ENCODE data around the gene BMI1.

GRCh38 chr10:22343731-22344130, 22.8 kb downstream of the BMI1 start:
- TF ChIP-seq, protein P1, sequence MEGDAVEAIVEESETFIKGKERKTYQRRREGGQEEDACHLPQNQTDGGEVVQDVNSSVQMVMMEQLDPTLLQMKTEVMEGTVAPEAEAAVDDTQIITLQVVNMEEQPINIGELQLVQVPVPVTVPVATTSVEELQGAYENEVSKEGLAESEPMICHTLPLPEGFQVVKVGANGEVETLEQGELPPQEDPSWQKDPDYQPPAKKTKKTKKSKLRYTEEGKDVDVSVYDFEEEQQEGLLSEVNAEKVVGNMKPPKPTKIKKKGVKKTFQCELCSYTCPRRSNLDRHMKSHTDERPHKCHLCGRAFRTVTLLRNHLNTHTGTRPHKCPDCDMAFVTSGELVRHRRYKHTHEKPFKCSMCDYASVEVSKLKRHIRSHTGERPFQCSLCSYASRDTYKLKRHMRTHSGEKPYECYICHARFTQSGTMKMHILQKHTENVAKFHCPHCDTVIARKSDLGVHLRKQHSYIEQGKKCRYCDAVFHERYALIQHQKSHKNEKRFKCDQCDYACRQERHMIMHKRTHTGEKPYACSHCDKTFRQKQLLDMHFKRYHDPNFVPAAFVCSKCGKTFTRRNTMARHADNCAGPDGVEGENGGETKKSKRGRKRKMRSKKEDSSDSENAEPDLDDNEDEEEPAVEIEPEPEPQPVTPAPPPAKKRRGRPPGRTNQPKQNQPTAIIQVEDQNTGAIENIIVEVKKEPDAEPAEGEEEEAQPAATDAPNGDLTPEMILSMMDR (IDR thresholded peaks at IDR 0.05): no peak
- TF ChIP-seq POLR2AphosphoS5 (IDR thresholded peaks at IDR 0.05): peak in 2 of 4 donors; percentile 6
- TF ChIP-seq EP300 (IDR thresholded peaks at IDR 0.05): no peak

Data from sigmoid colon (tissue), 4 donors.